ENCODE results near the gene FASLG. TPM values are rescaled to one million over a fixed set of nuclear protein-coding genes. Genes with fewer than 3 reads are reported as not detected.

Gene FASLG
- total and polyA plus RNA-seq, 4 donors, result 0.14 to 0.61 (median 0.30) TPM

DNA sequence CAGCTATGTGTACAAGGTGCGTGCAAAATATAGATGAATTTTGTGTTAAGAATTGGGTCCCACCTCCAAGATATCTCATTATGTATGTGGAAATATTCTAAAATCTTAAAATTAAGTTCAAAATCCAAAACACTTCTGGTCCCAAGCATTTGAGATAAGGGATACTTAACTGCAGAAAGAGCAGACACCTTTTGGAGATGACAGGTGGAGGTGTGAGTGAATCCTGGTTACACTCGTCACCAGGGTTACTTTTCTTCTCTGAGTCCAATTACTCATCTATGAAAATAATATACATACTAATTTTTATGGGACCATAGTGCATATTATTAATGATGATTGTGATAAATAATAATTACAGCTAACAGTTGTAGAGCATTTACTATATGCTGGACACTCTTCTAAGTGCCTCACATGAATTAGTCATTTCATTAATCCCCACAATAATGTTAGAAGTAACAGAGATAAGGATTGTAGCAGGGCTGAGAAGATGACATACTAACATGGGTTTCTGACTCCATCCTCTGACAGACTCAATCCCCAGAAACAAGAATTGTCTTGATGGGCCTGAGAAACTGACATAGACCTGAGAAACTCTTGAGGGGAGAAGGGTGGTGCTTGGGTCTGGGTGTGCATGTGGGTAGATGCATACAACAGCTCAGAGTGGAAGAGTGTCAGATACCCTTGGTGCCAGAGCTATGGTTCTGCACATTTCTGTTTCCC lies 8.3 kb upstream of the FASLG start (continued):
- no peak for TF ChIP-seq REST (IDR thresholded peaks at IDR 0.05)
- TF ChIP-seq FOXA2 (IDR thresholded peaks at IDR 0.05), result no peak
- TF ChIP-seq YY1 (IDR thresholded peaks at IDR 0.05), result no peak
- no peak for TF ChIP-seq MAX (IDR thresholded peaks at IDR 0.05)
- TF ChIP-seq RXRA (IDR thresholded peaks at IDR 0.05), result no peak
- TF ChIP-seq ATF3 (IDR thresholded peaks at IDR 0.05), result no peak
- no peak for TF ChIP-seq TAF1 (conservative IDR thresholded peaks at IDR 0.05)
- TF ChIP-seq NR2F2 (IDR thresholded peaks at IDR 0.05), result no peak
- TF ChIP-seq HNF4A (conservative IDR thresholded peaks at IDR 0.05), result no peak

DNA sequence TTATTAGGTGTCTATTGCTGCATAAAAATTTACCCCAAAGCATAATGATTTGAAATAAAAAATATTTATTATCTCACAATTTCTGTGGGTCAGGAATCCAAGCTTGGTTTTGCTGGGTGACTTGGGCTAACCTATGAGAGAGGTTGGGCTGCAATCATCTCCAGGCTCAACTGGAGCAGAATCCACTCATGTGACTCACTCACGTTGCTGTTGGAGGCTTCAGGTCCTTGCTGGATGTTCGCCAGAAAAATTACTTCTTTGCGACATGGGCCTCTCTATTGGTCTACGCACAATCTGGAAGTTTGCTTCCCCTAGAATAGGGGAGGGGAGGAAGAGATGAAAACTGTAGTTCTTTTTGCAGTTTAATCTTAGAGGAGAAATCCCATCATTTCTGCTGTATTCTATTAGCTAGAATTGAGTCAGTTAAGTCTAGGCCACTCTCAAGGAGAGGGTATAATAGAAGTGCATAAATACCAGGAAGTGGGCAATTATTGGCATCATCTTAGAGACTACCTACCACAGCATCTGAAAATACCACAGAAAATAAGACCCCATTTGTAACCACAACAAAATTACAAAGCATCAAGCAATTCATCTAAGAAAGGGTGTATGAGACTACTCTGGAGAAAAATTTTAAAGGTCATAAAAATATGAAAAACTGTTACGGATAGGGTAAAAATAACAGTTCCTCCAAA lies 5.7 kb upstream of the FASLG start:
- H3K27me3 ChIP-seq (ENCODE audit: control insufficient read depth in 4 of 4, insufficient read depth in 4 of 4, low read length in 3 of 4), result no peaks in the 10 kb centered on the region
- H3K4me1 ChIP-seq (ENCODE audit: control insufficient read depth in 4 of 4, insufficient read depth in 4 of 4, low read length in 3 of 4), result no peaks in the 10 kb centered on the region
- H3K9me3 ChIP-seq (ENCODE audit: control insufficient read depth in 4 of 4, low read length in 3 of 4), result no peaks in the 10 kb centered on the region
- no peak overlapping the region for H3K9ac ChIP-seq (ENCODE audit: low read depth in 1 of 2, low read length in 2 of 2)
- no peak for TF ChIP-seq CTCF (IDR thresholded peaks at IDR 0.05; ENCODE audit: low read depth, low read length, missing input control)
- TF ChIP-seq FOXA2 (IDR thresholded peaks at IDR 0.05), result no peak
- TF ChIP-seq GABPA (IDR thresholded peaks at IDR 0.05 in 1 of 2, conservative IDR thresholded peaks at IDR 0.05 in 1 of 2), result no peak
- TF ChIP-seq TAF1 (conservative IDR thresholded peaks at IDR 0.05), result no peak
- TF ChIP-seq RAD21 (IDR thresholded peaks at IDR 0.05), result no peak
- TF ChIP-seq ATF3 (IDR thresholded peaks at IDR 0.05), result no peak
- TF ChIP-seq EGR1 (IDR thresholded peaks at IDR 0.05; ENCODE audit: low read depth in 2 of 2), result no peak
- TF ChIP-seq ZBTB33 (IDR thresholded peaks at IDR 0.05), result no peak
- TF ChIP-seq SP1 (IDR thresholded peaks at IDR 0.05), result no peak
- no peak for TF ChIP-seq MAX (IDR thresholded peaks at IDR 0.05)
- TF ChIP-seq NR2F2 (IDR thresholded peaks at IDR 0.05), result no peak
- no peak for TF ChIP-seq JUND (IDR thresholded peaks at IDR 0.05)
- no peak for TF ChIP-seq RXRA (IDR thresholded peaks at IDR 0.05)
- TF ChIP-seq YY1 (IDR thresholded peaks at IDR 0.05), result no peak
- TF ChIP-seq HNF4A (conservative IDR thresholded peaks at IDR 0.05), result no peak
- no peak for TF ChIP-seq HNF4G (IDR thresholded peaks at IDR 0.05)
- TF ChIP-seq REST (IDR thresholded peaks at IDR 0.05), result no peak
- no peak for TF ChIP-seq FOXA1 (IDR thresholded peaks at IDR 0.05)
- H3K36me3 ChIP-seq (ENCODE audit: control insufficient read depth in 4 of 4, insufficient read depth in 3 of 4, low read depth in 1 of 4, low read length in 3 of 4), result no peaks in the 10 kb centered on the region
- H3K27ac ChIP-seq (ENCODE audit: low read depth in 1 of 2, low read length in 2 of 2), result no peak overlapping the region
- H3K4me3 ChIP-seq (ENCODE audit: low read depth in 1 of 3, low read length in 3 of 3), result no peak overlapping the region
- no peak for DNase-seq (ENCODE audit: low spot score)
- WGBS, result 58% methylated on average over 5 of the region's 5 CpGs
